GM19468 (cell line): Measurements from ENCODE around the gene PPP2R5B.
A peak's percentile ranks its signal among the peaks of the same experiment; 100 is the strongest.

Source experiments
- ATAC-seq: cut with Tn5 transposase; IDR thresholded peaks from one replicate; pipeline ENCODE4 v1.9.1; 2021; ENCODE audit warnings: mild to moderate bottlenecking, moderate library complexity, moderate number of reproducible peaks; ENCODE audit not compliant: unreplicated experiment; ENCODE audit errors: extremely low read depth

The PPP2R5B gene

DNA sequence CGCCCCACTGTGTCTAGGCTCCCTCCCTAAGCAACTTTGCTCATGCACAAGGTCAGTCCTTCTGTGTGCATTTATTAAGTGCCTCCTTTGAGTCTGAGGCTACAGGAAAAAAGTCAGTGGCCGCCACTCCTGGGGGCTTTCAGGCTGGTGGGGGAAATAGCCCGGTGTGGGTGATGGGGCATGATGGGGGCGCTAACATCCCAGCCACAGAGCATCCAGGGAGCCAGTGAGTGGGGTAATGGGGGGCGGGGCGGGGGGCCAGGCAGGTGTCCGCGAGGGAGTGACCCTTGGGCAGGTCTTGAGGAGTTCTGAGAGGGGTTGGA lies 36.1 kb upstream of the PPP2R5B start:
- ATAC-seq, result no peak

DNA sequence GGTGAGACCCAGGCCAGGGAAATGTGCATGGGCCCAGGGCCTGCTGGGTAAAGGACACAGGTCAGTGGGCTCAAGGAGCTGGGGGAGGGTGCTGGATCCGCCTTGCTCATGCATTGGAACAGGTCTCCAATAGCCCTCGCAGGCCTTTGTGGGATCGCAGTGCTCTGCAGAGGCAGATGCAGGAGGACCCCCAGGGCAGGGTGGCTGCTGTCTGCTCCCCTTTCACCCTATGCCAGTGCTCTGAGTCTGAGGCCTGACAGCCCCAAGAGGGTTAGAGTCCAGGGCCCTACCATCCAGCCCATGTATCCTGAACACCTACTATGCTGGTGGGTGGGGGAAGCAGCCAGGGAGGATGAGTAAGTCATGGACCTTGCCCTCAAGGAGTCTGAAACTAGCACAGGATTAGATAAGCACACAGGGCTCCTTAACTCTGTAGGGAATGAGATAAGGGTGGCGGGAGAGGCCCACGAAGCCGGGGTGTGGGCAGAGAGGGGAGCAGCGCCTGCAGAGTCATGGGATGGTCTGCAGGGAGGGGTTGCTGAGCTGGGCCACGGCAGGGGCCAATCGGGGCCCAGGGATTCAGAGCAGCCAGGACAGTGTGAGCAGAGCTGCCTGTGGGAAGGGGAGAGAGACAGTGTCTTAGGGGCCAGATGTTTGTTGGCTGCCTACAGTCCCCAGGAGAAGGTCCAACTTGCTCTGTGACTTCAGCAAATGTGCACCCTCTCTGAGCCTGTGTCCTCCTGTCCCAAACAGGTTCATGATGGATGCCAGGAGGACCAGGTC lies 35.6 kb upstream of the PPP2R5B start:
- ATAC-seq, result no peak

GRCh38 chr11:64890522-64890939 lies 34.0 kb upstream of the PPP2R5B start:
- ATAC-seq, result no peak

- no peak for ATAC-seq
Measured at GRCh38 chr11:64891215-64891848, 33.2 kb upstream of the PPP2R5B start.

- ATAC-seq, result no peak
Measured at GRCh38 chr11:64891880-64892279, 32.6 kb upstream of the PPP2R5B start.

DNA sequence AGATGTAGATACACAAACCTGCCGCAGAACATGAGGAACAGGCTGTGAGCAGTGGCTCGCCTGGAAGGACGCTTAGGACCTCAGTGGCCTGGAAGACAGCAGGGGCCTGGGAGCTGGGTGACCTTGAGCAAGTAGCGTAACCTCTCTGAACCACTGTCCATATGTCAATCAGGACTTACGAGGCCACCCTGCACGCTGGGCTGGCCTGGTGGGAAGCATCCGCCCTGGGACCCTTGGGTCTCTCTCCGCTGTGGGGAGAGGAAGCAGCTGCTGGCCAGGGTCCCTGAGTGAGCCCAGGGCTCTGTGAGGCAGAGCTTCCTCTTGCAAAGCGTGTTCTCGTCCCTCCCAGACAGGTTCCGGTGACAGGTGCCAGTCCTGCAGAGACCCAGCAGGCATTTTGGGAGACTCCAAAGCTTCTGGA lies 32.1 kb upstream of the PPP2R5B start:
- ATAC-seq, result no peak

- ATAC-seq, result no peak
Measured at GRCh38 chr11:64892838-64893193, 31.7 kb upstream of the PPP2R5B start.

DNA sequence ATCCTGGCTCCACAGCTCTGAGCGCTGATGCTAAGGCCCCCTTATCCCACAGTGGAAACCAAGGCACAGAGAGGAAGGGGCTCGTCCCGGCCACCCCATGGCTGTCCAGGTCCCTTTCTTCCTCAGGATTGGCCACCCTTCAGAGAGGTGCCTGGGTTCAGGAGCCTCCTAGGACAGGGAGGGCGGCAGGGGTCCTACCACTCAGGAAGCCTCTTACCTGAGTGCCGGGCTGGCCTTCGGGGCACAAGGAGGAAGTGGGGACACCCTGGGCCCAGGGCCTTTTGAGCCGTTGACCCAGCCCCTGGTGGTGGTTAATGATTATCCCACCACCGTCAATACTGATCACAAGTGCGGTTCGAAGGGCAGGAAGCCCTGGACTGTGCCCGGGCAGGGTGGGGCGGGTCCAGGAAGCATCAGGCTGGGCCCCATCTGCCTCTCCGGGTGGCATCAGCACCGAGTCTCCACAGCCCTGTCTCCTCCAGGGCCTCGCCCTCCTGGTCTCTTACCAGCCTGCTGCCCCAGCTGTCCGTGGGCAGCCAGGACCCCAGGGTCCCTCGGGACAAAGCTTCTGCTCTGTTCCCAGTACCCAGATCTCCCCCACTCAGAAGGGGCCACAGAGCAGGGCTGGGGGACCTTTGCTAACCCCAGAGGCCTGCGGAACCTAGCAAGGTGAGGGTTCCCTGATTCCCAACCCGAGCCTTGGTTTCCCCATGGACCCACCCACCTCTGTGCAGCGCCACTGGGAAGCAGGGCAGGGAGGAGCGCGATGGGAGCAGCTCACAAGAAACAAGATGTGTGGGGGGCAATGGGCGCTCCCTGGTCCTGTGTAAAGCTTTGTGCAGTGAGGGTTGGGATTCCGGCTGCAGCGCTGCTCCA lies 31.1 kb upstream of the PPP2R5B start:
- ATAC-seq, result no peak

DNA sequence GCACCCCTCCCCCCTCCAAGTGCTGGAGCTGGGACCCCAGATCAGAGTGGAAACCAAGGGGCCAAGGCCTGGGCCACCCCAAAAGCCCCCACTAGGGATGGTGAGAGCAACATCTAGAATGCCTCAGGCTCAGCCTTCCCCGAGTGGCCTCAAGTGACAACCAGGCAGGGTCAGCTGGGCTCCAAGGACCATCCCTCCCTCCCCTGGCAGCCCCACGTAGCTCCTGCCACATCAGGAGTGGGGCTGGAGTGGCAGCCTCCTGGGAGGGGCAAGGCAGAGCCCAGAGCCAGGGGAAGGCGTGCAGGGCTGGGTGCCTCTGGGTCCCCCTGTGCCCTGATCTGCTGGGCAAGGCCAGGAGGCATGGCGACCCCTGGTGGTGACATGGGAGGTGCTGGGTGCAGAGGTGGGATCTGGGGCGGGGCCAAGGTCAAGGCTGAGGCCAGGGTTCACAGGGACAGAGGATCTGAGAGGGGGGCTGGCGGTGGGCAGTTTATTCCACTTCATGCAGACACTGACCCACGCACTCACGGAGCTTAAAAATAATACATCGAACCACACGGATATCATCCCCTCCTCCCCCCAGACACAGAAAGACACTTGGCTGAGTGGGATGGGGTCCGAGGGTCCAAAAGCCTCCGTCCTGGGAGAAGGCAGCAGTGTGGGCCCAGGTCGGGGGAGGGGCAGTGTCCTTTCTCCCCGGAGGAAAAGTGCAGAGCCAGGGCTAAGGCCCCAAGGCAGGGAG lies 30.2 kb upstream of the PPP2R5B start:
- peak; percentile 39 for ATAC-seq

GRCh38 chr11:64894812-64895452 lies 29.6 kb upstream of the PPP2R5B start:
- no peak for ATAC-seq

- ATAC-seq, result no peak
Measured at GRCh38 chr11:64896448-64897022, 28.0 kb upstream of the PPP2R5B start.

DNA sequence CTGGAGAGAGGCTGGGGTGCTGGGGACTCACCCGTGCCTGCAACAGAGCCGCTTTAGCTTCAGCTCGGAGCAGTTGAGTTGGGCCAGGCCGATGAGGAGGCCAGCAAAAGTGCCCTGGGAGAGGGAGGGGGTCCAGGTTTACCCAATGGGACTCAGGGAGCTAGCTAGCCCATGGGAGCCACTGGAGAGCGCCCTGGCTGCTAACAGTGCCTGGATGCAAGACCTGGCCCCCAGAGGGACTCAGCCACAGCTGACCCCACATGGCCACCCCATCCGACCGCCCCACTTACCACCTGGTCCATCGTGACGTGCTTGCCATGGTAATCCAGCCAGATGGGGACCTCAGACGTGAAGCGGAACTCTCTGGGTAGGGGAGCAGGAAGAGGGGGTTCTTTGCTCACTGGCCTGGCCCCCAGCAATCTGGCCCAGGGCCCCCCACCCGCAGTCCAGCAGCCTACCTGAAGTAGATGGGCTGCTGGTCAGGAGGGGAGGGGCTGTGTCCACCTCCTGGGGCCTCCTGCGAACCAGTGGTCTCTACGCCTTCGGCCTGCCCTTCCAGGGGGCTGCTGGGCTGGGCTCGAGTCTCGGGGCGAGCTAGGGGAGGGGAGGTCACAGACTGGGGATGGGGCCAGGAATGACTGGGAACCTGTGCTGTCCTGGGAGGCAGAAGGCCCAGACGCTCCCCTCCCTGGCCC lies 27.0 kb upstream of the PPP2R5B start:
- no peak for ATAC-seq

DNA sequence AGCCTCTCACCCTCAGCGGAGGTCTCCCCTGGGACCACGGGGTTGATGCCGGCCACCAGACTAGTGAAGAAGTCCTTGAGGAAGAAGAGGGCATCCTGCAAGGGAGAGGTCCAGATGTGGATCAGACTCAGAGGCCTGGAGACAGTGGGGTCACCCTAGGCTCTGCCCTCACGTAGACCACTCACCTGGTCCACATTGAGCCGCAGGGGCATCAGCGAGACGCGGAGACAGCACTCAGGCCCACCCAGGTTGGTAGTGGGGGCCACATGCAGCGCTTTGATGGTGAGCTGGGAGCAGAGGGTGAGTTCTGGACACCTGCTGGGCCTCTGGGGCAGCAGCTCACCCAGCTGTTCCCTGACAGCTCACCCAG lies 26.4 kb upstream of the PPP2R5B start:
- no peak for ATAC-seq

DNA sequence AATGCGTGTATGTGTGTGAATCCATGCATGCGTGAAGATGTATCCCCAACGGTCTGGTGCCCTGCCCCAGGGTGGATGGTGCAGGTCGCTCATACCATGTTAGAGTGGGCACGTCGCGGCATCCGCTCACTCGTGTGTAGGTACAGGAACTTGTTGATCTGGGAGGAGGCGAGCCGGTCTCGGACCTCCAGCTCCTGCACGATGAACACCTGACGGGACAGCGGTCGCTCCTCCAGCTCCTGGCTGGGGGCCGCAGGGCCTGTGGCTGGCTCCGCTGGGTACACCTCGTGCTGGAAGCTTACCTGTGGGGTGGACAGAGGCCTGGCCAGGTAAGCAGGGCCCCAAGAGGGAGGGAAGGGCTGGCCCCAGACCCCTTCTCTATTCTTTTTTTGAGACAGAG lies 25.9 kb upstream of the PPP2R5B start:
- no peak for ATAC-seq

- ATAC-seq, result no peak
Measured at GRCh38 chr11:64900263-64900678, 24.2 kb upstream of the PPP2R5B start.

DNA sequence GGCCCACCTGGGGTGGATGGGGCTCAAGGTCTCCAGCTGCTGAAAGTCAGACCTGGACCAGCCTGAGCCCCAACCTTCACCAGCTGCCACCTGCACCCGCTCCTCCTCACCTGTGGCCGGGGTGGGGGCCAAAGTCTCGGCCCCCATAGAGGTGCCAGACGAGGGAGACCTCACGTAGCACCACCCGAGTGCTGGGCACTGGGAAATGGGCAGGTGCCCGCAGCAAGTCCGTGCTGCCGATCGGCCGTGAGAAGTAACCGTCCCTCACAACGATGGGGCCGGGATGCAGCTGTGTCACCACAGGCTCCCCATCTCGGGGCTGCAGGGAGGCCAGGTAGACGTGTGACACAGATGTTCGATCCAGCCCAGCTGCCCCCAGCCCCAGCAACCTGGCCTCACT lies 23.7 kb upstream of the PPP2R5B start:
- ATAC-seq, result no peak

GRCh38 chr11:64902102-64902900 lies 22.2 kb upstream of the PPP2R5B start:
- no peak for ATAC-seq

DNA sequence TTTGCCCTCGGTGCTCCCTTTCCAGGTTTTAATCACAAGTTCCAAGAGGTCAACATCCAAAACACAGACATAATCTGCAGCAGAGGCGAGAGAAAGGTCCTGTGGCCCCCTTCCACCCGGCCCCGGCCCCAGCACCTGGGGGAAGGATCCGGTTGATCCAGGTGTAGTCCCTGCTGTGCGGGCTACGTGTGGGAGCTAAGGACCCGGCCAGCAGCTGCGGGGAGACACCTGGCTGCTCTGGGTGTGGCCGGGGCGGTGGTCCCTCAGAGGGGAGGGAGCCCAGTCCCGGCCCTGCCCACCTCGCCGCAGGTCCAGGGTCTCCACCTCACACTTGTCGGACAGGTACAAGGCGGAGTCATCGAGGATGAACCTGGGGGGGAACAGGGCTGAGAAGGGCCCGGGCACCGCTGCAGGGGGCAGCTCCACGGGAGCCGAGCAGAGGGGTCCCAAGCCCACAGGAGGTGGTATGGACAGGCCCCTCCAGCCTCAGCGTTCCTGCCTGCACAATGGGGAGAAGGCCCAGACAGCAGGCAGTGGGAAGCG lies 21.1 kb upstream of the PPP2R5B start:
- ATAC-seq, result no peak
